Subcutaneous abdominal adipose tissue (tissue), 5 donors: ENCODE data around the gene STX8.

Source experiments
- H3K27ac ChIP-seq: one replicate; pipeline ENCODE4 v1.7.0; 2013; ENCODE audit warnings: low read depth, mild to moderate bottlenecking, inconsistent platforms, low read length, moderate library complexity
- H3K27me3 ChIP-seq, 5 donors: one replicate each; pipeline ENCODE4 v1.7.0; 2013; ENCODE audit warnings: low read length in 5 of 5, inconsistent platforms in 1 of 5; ENCODE audit not compliant: control insufficient read depth in 5 of 5, insufficient read depth in 4 of 5
- H3K36me3 ChIP-seq, 5 donors: one replicate each; pipeline ENCODE4 v1.7.0; 2013; ENCODE audit warnings: low read length in 5 of 5; ENCODE audit not compliant: control insufficient read depth in 5 of 5, insufficient read depth in 5 of 5
- H3K4me1 ChIP-seq, 5 donors: one replicate each; pipeline ENCODE4 v1.7.0; 2013; ENCODE audit warnings: low read length in 5 of 5, mild to moderate bottlenecking in 3 of 5, moderate library complexity in 1 of 5; ENCODE audit not compliant: control insufficient read depth in 5 of 5, insufficient read depth in 5 of 5
- H3K4me3 ChIP-seq, 5 donors: one replicate each; pipeline ENCODE4 v1.7.0; 2013; ENCODE audit warnings: low read length in 5 of 5, low read depth in 1 of 5
- H3K9ac ChIP-seq, 5 donors: one replicate each; pipeline ENCODE4 v1.7.0; 2013; ENCODE audit warnings: low read length in 5 of 5, mild to moderate bottlenecking in 4 of 5, moderate library complexity in 3 of 5
- H3K9me3 ChIP-seq, 5 donors: one replicate each; pipeline ENCODE4 v1.7.0; 2013; ENCODE audit warnings: low read length in 5 of 5; ENCODE audit not compliant: control insufficient read depth in 5 of 5
- donor health status: healthy.
- donor health status: healthy.
- donor health status: healthy.
- donor health status: healthy.
- donor health status: healthy.

Gene STX8

GRCh38 chr17:9414471-9414870 lies 161.1 kb downstream of the STX8 start:
- peaks cover 0 to 10% (median 8%) of the 10 kb centered on the region in 5 donors for H3K4me1 ChIP-seq
- no peak overlapping the region for H3K27ac ChIP-seq
- H3K27me3 ChIP-seq = no peaks in the 10 kb centered on the region
- H3K9ac ChIP-seq = no peak overlapping the region
- no peak overlapping the region for H3K4me3 ChIP-seq
- H3K9me3 ChIP-seq = no peaks in the 10 kb centered on the region
- H3K36me3 ChIP-seq = peaks cover 0 to 2% (median 0%) of the 10 kb centered on the region in 5 donors

GRCh38 chr17:9410737-9411136 lies 164.9 kb downstream of the STX8 start:
- Histone ChIP-seq H3K36me3 (no peaks in the 10 kb centered on the region), H3K27ac (no peak overlapping the region), H3K27me3 (no peaks in the 10 kb centered on the region), H3K9ac (no peak overlapping the region), H3K4me1 (peaks cover 0 to 18% (median 16%) of the 10 kb centered on the region in 5 donors), H3K9me3 (no peaks in the 10 kb centered on the region), H3K4me3 (no peak overlapping the region)

- no peak overlapping the region for H3K27ac ChIP-seq
- H3K36me3 ChIP-seq = no peaks in the 10 kb centered on the region
- H3K4me1 ChIP-seq = peaks cover 0 to 18% (median 16%) of the 10 kb centered on the region in 5 donors
- H3K9me3 ChIP-seq = no peaks in the 10 kb centered on the region
- no peak overlapping the region for H3K4me3 ChIP-seq
- H3K27me3 ChIP-seq = no peaks in the 10 kb centered on the region
- no peak overlapping the region for H3K9ac ChIP-seq
These were observed 165.3 kb downstream of the STX8 start for GRCh38 chr17:9410301-9410700.

GRCh38 chr17:9409878-9410277 lies 165.7 kb downstream of the STX8 start:
- H3K9me3 ChIP-seq = no peaks in the 10 kb centered on the region
- no peaks in the 10 kb centered on the region for H3K27me3 ChIP-seq
- peaks cover 0 to 18% (median 16%) of the 10 kb centered on the region in 5 donors for H3K4me1 ChIP-seq
- peaks cover 0 to 2% (median 0%) of the 10 kb centered on the region in 5 donors for H3K36me3 ChIP-seq
- H3K4me3 ChIP-seq = peak overlapping the region in 4 of 5 donors; percentile 12 to 45 (median 24)
- H3K27ac ChIP-seq = no peak overlapping the region
- H3K9ac ChIP-seq = peak overlapping the region in 2 of 5 donors; percentile 44 to 55

- Histone ChIP-seq H3K27ac (no peak overlapping the region), H3K9ac (peak overlapping the region in 2 of 5 donors; percentile 44 to 55), H3K4me3 (peak overlapping the region in 4 of 5 donors; percentile 12 to 45 (median 24))
These were observed 166.5 kb downstream of the STX8 start for GRCh38 chr17:9408868-9409829.

GRCh38 chr17:9408381-9408780 lies 167.2 kb downstream of the STX8 start:
- Histone ChIP-seq H3K9me3 (no peaks in the 10 kb centered on the region), H3K4me3 (no peak overlapping the region), H3K27ac (no peak overlapping the region)

More at GRCh38 chr17:9408868-9409829, 166.5 kb downstream of the STX8 start:
- no peaks in the 10 kb centered on the region for H3K9me3 ChIP-seq
- H3K4me1 ChIP-seq = peaks cover 0 to 18% (median 16%) of the 10 kb centered on the region in 5 donors
- H3K36me3 ChIP-seq = peaks cover 0 to 2% (median 0%) of the 10 kb centered on the region in 5 donors
- H3K27me3 ChIP-seq = no peaks in the 10 kb centered on the region

GRCh38 chr17:9406046-9406606 lies 169.5 kb downstream of the STX8 start:
- peaks cover 0 to 2% (median 0%) of the 10 kb centered on the region in 5 donors for H3K36me3 ChIP-seq
- no peak overlapping the region for H3K9ac ChIP-seq
- no peak overlapping the region for H3K27ac ChIP-seq
- no peaks in the 10 kb centered on the region for H3K27me3 ChIP-seq
- H3K4me1 ChIP-seq = peaks cover 0 to 18% (median 16%) of the 10 kb centered on the region in 5 donors
- H3K9me3 ChIP-seq = peaks cover 0 to 2% (median 0%) of the 10 kb centered on the region in 5 donors
- no peak overlapping the region for H3K4me3 ChIP-seq

More at GRCh38 chr17:9408381-9408780, 167.2 kb downstream of the STX8 start:
- Histone ChIP-seq H3K27me3 (no peaks in the 10 kb centered on the region), H3K36me3 (peaks cover 0 to 2% (median 0%) of the 10 kb centered on the region in 5 donors), H3K9ac (no peak overlapping the region), H3K4me1 (peaks cover 0 to 18% (median 16%) of the 10 kb centered on the region in 5 donors)

- Histone ChIP-seq H3K27ac (no peak overlapping the region), H3K27me3 (no peaks in the 10 kb centered on the region), H3K9me3 (peaks cover 0 to 2% (median 0%) of the 10 kb centered on the region in 5 donors), H3K4me1 (no peaks in the 10 kb centered on the region), H3K36me3 (peaks cover 0 to 3% (median 0%) of the 10 kb centered on the region in 5 donors), H3K9ac (no peak overlapping the region), H3K4me3 (no peak overlapping the region)
These were observed 172.4 kb downstream of the STX8 start for GRCh38 chr17:9403257-9403656.

GRCh38 chr17:9402590-9403199 lies 172.9 kb downstream of the STX8 start:
- no peaks in the 10 kb centered on the region for H3K4me1 ChIP-seq
- H3K9me3 ChIP-seq = peaks cover 0 to 2% (median 0%) of the 10 kb centered on the region in 5 donors
- peaks cover 0 to 3% (median 0%) of the 10 kb centered on the region in 5 donors for H3K36me3 ChIP-seq
- no peak overlapping the region for H3K4me3 ChIP-seq
- H3K27ac ChIP-seq = no peak overlapping the region
- no peak overlapping the region for H3K9ac ChIP-seq
- no peaks in the 10 kb centered on the region for H3K27me3 ChIP-seq
